Measurements from ENCODE around the gene PPFIBP2. TPM values are rescaled to one million over a fixed set of nuclear protein-coding genes. Genes with fewer than 3 reads are reported as not detected.
A peak's percentile ranks its signal among the peaks of the same experiment; 100 is the strongest.

PPFIBP2 gene
- total and polyA plus RNA-seq, 2 donors (not counting 1 experiment from before 2014, with no cell fraction given) = 22.3 to 175 TPM

- POLR2A ChIA-PET = no interaction called here
- H3K4me1 Mint-ChIP-seq = peaks cover 55% of the 10 kb centered on the region
Observed at GRCh38 chr11:7509966-7510365, 3.8 kb upstream of the PPFIBP2 start.

DNA sequence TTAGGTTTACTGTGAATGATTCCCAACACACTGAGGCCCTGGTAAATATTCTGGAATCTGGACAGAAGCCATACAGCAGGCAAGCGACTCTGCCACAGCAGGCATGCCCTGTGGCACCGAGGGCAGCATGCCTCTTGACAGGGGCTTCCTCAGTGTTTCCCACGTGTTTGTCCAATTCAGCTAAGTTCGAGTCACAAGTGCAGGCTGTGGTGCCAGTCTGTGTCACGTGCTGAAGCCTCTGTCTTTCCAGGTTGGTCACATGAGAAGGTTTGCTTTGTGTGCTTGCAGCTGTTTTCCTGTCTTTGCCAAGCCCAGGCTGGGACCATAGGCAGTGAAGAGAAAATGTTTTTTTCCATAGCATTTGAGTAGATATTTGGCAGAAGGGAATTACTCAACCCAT is 2.4 kb upstream of the PPFIBP2 start:
- WGBS (ENCODE audit: insufficient coverage) = 14% methylated on average over 5 of the region's 5 CpGs
- intact Hi-C loops (cut with micrococcal nuclease) = loop anchor here (5.0 kb wide), 1 partner anchor 476 kb away; the partner anchor contains the start of gene EIF3F

More at GRCh38 chr11:7509966-7510365, 3.8 kb upstream of the PPFIBP2 start:
- Histone ChIP-seq H3K4me1 (ENCODE audit: control insufficient read depth in 2 of 2, insufficient read depth in 2 of 2, low read length in 2 of 2) (peaks cover 49 to 51% of the 10 kb centered on the region in 2 donors), H3K9me3 (ENCODE audit: control extremely low read depth in 1 of 3, control insufficient read depth in 2 of 3, insufficient read depth in 1 of 3, low read length in 2 of 3) (no peaks in the 10 kb centered on the region), H3K27ac (ENCODE audit: low read length in 2 of 2) (no peak overlapping the region), H3K4me2 (replicated peaks; ENCODE audit: low read depth, low read length, poor library complexity, severe bottlenecking) (no peak overlapping the region), H3K9ac (ENCODE audit: low read length) (no peak overlapping the region), H3K4me3 (ENCODE audit: control extremely low read depth in 1 of 5, extremely low read depth in 1 of 5, insufficient read depth in 1 of 5, low read depth in 2 of 5, low read length in 4 of 5) (no peak overlapping the region), H3K79me2 (ENCODE audit: control insufficient read depth, insufficient read depth, low read length) (peaks cover 49% of the 10 kb centered on the region), H4K20me1 (ENCODE audit: control insufficient read depth, insufficient read depth, low read length, poor library complexity, severe bottlenecking) (no peaks in the 10 kb centered on the region), H3K27me3 (replicated peaks in 1 of 4; ENCODE audit: control extremely low read depth in 1 of 4, control insufficient read depth in 3 of 4, insufficient read depth in 4 of 4, low read length in 3 of 4) (no peaks in the 10 kb centered on the region), H3K36me3 (replicated peaks in 1 of 2; ENCODE audit: control extremely low read depth in 1 of 2, control insufficient read depth in 1 of 2, extremely low read depth in 1 of 2, insufficient read depth in 2 of 2, low read length in 1 of 2) (no peaks in the 10 kb centered on the region), H2AFZ (ENCODE audit: insufficient read depth, low read depth, low read length, poor library complexity, severe bottlenecking) (no peak overlapping the region)
- H3K4me3 Mint-ChIP-seq = no peak overlapping the region
- DNase-seq (no peak), ATAC-seq (ENCODE audit: low read depth) (no peak)
- H3K27me3 Mint-ChIP-seq = no peaks in the 10 kb centered on the region
- H3K9me3 Mint-ChIP-seq (ENCODE audit: insufficient read depth) = no peaks in the 10 kb centered on the region
- H3K27ac Mint-ChIP-seq = no peak overlapping the region
- CTCF ChIA-PET = interaction anchor here (0.9 to 4.5 kb wide), 6 partner anchors 9 to 147 kb away, joined by 3 to 36 read pairs (median 4); no protein-coding TSS in a partner anchor
- 100% methylated on average over 1 of the region's 2 CpGs for WGBS (ENCODE audit: insufficient coverage)
- no peak for TF ChIP-seq EZH2 (IDR thresholded peaks at IDR 0.05; ENCODE audit: borderline replicate concordance, insufficient read depth, low read depth, low read length, poor library complexity, severe bottlenecking)
- TF ChIP-seq, protein P1, sequence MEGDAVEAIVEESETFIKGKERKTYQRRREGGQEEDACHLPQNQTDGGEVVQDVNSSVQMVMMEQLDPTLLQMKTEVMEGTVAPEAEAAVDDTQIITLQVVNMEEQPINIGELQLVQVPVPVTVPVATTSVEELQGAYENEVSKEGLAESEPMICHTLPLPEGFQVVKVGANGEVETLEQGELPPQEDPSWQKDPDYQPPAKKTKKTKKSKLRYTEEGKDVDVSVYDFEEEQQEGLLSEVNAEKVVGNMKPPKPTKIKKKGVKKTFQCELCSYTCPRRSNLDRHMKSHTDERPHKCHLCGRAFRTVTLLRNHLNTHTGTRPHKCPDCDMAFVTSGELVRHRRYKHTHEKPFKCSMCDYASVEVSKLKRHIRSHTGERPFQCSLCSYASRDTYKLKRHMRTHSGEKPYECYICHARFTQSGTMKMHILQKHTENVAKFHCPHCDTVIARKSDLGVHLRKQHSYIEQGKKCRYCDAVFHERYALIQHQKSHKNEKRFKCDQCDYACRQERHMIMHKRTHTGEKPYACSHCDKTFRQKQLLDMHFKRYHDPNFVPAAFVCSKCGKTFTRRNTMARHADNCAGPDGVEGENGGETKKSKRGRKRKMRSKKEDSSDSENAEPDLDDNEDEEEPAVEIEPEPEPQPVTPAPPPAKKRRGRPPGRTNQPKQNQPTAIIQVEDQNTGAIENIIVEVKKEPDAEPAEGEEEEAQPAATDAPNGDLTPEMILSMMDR (IDR thresholded peaks at IDR 0.05) = no peak
- intact Hi-C loops (cut with micrococcal nuclease) = loop anchor here (5.0 kb wide), 1 partner anchor 477 kb away; the partner anchor contains the start of gene EIF3F

More for the DNA sequence above, 2.4 kb upstream of the PPFIBP2 start:
- ATAC-seq (ENCODE audit: low read depth) = no peak
- Mint-ChIP-seq H3K4me1 (peaks cover 44% of the 10 kb centered on the region), H3K27ac (peak overlapping the region; percentile 99), H3K27me3 (no peaks in the 10 kb centered on the region), H3K4me3 (peak overlapping the region; percentile 97), H3K9me3 (ENCODE audit: insufficient read depth) (no peaks in the 10 kb centered on the region)
- H3K4me2 ChIP-seq (replicated peaks; ENCODE audit: low read depth, low read length, poor library complexity, severe bottlenecking) = peak overlapping the region; percentile 96
- TF ChIP-seq EZH2 (IDR thresholded peaks at IDR 0.05; ENCODE audit: borderline replicate concordance, insufficient read depth, low read depth, low read length, poor library complexity, severe bottlenecking) = no peak
- TF ChIP-seq, protein P1 (IDR thresholded peaks at IDR 0.05) = no peak
- no peaks in the 10 kb centered on the region for H3K27me3 ChIP-seq (replicated peaks in 1 of 4; ENCODE audit: control extremely low read depth in 1 of 4, control insufficient read depth in 3 of 4, insufficient read depth in 4 of 4, low read length in 3 of 4)
- ChIA-PET CTCF (interaction anchor here (1.1 to 4.5 kb wide), 8 partner anchors 10 to 75 kb away, joined by 3 to 36 read pairs (median 10); no protein-coding TSS in a partner anchor), POLR2A (interaction anchor here (1.6 kb wide), 2 partner anchors 10 to 15 kb away, joined by 6 to 7 read pairs; no protein-coding TSS in a partner anchor)
- H3K9ac ChIP-seq (ENCODE audit: low read length) = no peak overlapping the region
- no peaks in the 10 kb centered on the region for H3K36me3 ChIP-seq (replicated peaks in 1 of 2; ENCODE audit: control extremely low read depth in 1 of 2, control insufficient read depth in 1 of 2, extremely low read depth in 1 of 2, insufficient read depth in 2 of 2, low read length in 1 of 2)
- H3K27ac ChIP-seq (ENCODE audit: low read length in 2 of 2) = peak overlapping the region; percentile 100
- no peaks in the 10 kb centered on the region for H3K9me3 ChIP-seq (ENCODE audit: control extremely low read depth in 1 of 3, control insufficient read depth in 2 of 3, insufficient read depth in 1 of 3, low read length in 2 of 3)
- H2AFZ ChIP-seq (ENCODE audit: insufficient read depth, low read depth, low read length, poor library complexity, severe bottlenecking) = no peak overlapping the region
- H3K4me1 ChIP-seq (ENCODE audit: control insufficient read depth in 2 of 2, insufficient read depth in 2 of 2, low read length in 2 of 2) = peaks cover 54 to 56% of the 10 kb centered on the region in 2 donors
- DNase-seq = peak; percentile 67
- peaks cover 58% of the 10 kb centered on the region for H3K79me2 ChIP-seq (ENCODE audit: control insufficient read depth, insufficient read depth, low read length)
- H3K4me3 ChIP-seq (ENCODE audit: control extremely low read depth in 1 of 5, extremely low read depth in 1 of 5, insufficient read depth in 1 of 5, low read depth in 2 of 5, low read length in 4 of 5) = no peak overlapping the region
- H4K20me1 ChIP-seq (ENCODE audit: control insufficient read depth, insufficient read depth, low read length, poor library complexity, severe bottlenecking) = no peaks in the 10 kb centered on the region

All from B cell (primary cell).